ENCODE measurements around the gene C5orf24. TPM values are rescaled to one million over a fixed set of nuclear protein-coding genes. Genes with fewer than 3 reads are reported as not detected.
"Not testable (repeated sequence)": the region's sequence is repeated elsewhere in the genome, so short reads cannot be mapped to it uniquely, and the experiment has no call there.

C5orf24 gene
- total RNA-seq, 2 experiments from 2014 or later = 24.5 to 24.9 TPM

DNA sequence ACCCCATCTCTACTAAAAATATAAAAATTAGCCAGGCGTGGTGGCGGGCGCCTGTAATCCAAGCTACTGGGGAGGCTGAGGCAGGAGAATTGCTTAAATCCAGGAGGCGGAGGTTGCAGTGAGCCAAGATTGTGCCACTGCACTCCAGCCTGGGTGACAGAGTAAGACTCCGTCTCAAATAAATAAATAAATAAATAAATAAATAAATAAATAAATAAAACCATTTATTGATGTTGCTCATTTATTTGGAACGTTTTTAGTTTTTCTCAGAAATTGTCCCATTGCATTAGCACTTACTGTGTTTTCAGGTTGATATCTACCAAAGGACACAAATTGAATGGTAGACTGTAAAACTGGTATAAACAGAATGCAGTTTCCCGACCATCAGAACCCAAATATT is 10.7 kb downstream of the C5orf24 start:
- peaks cover 26% of the 10 kb centered on the region for H3K36me3 Mint-ChIP-seq (ENCODE audit: low read depth)
- H3K4me3 Mint-ChIP-seq; intact Hi-C loops (cut with DNase I, micrococcal nuclease); ATAC-seq; H3K27ac Mint-ChIP-seq; POLR2A ChIA-PET; DNase-seq; H3K27me3 Mint-ChIP-seq; H3K9me3 Mint-ChIP-seq (ENCODE audit: low read depth): not testable (repeated sequence)
- CTCF ChIA-PET = interaction anchor here (1.3 kb wide), 1 partner anchor 11 kb away, joined by 3 read pairs; no protein-coding TSS in a partner anchor
- H3K4me1 Mint-ChIP-seq = peaks cover 13% of the 10 kb centered on the region

DNA sequence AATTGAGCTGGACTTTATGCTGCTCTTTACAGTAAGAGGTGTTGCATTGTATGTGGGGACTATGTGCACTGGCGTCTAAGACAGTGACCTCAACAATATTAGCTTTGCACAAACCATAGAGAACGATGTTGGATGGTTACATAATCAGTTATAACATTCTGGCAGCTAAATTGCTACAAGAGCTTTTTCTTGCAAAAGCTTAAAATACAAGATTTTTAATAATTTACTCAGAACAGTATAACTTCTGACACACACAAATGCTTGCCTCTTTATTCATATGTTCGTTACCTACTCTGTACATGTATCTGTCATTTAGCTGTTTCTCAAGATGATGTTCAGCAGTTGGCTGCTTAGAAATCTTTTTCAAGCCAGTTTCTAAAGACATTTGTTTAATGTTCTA is 11.6 kb downstream of the C5orf24 start:
- intact Hi-C loops (cut with DNase I, micrococcal nuclease) = no loop called here
- H3K4me1 Mint-ChIP-seq = peaks cover 8% of the 10 kb centered on the region
- ATAC-seq (no peak), DNase-seq (no peak)
- no peaks in the 10 kb centered on the region for H3K9me3 Mint-ChIP-seq (ENCODE audit: low read depth)
- no peaks in the 10 kb centered on the region for H3K27me3 Mint-ChIP-seq
- ChIA-PET CTCF (interaction anchor here (1.4 kb wide), 1 partner anchor 8 kb away, joined by 3 read pairs; no protein-coding TSS in a partner anchor), POLR2A (interaction anchor here (0.6 kb wide), 1 partner anchor 16 kb away, joined by 3 read pairs; the partner anchor contains the start of gene TXNDC15)
- H3K27ac Mint-ChIP-seq = no peak overlapping the region
- peaks cover 19% of the 10 kb centered on the region for H3K36me3 Mint-ChIP-seq (ENCODE audit: low read depth)
- H3K4me3 Mint-ChIP-seq = no peak overlapping the region

DNA sequence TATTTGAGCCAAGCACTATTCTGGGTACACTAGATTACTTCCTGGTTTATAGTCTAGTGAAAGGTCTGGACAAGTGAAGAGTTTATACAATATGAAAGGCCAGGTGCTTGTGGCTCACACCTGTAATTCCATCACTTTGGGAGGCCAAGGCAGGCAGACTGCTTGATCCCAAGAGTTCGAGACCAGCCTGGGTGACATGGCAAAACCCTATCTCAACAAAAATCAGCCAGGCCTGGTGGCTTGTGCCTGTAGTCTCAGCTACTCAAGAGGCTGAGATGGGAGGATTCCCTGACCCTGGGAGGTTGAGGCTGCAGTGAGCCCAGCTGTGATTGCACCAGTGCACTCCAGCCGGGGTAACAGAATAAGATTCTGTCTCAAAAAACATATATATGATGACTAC is 18.9 kb downstream of the C5orf24 start:
- POLR2A ChIA-PET = no interaction called here
- Mint-ChIP-seq H3K9me3 (ENCODE audit: low read depth) (no peaks in the 10 kb centered on the region), H3K27me3 (no peaks in the 10 kb centered on the region), H3K27ac (no peak overlapping the region), H3K36me3 (ENCODE audit: low read depth) (no peaks in the 10 kb centered on the region), H3K4me3 (no peak overlapping the region), H3K4me1 (no peaks in the 10 kb centered on the region)
- CTCF ChIA-PET = interaction anchor here (0.9 to 2.0 kb wide), 2 partner anchors 9 to 13 kb away, joined by 3 to 7 read pairs; no protein-coding TSS in a partner anchor
- DNase-seq (no peak), ATAC-seq (no peak)
- intact Hi-C loops (cut with DNase I, micrococcal nuclease) = no loop called here

DNA sequence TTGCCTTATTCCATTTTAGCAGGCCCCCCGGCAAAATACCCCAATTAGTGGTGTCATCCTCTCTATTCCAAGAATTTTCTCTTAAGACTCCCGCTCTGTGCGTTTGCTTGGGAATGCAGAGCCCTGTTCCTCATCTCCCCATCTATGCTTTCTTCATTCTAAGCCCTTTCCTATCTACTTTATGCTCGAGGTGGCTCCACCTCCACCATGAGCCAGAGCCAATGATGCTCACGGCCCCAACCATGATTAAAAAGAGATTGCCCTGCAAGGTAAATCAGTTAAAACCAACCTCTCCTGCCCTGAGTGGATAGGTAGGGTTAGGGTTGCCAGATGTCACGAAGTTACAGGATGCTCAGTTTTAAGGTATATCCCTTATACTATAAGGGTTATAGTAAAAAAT is 27.7 kb downstream of the C5orf24 start:
- peaks cover 35% of the 10 kb centered on the region for H3K4me1 Mint-ChIP-seq
- H3K27ac Mint-ChIP-seq = peak overlapping the region; percentile 97
- peak overlapping the region; percentile 88 for H3K4me3 Mint-ChIP-seq
- DNase-seq = peak; percentile 53
- H3K36me3 Mint-ChIP-seq (ENCODE audit: low read depth) = peaks cover 8% of the 10 kb centered on the region
- CTCF ChIA-PET = interaction anchor here (0.8 to 2.2 kb wide), 4 partner anchors 31 to 135 kb away, joined by 3 to 11 read pairs (median 4); partner anchors contain the start of genes CAMLG and PCBD2
- H3K27me3 Mint-ChIP-seq = no peaks in the 10 kb centered on the region
- POLR2A ChIA-PET = interaction anchor here (1.0 to 1.2 kb wide), 5 partner anchors 16 to 34 kb away, joined by 3 to 7 read pairs (median 3); partner anchors contain the start of genes C5orf24 and PCBD2
- intact Hi-C loops (cut with DNase I, micrococcal nuclease) = loop anchor here in 1 of 2 experiments (10.0 kb wide), 2 partner anchors 349 to 649 kb away; partner anchors contain the start of genes JADE2 and PPP2CA
- H3K9me3 Mint-ChIP-seq (ENCODE audit: low read depth) = no peaks in the 10 kb centered on the region
- ATAC-seq = peak; percentile 37

DNA sequence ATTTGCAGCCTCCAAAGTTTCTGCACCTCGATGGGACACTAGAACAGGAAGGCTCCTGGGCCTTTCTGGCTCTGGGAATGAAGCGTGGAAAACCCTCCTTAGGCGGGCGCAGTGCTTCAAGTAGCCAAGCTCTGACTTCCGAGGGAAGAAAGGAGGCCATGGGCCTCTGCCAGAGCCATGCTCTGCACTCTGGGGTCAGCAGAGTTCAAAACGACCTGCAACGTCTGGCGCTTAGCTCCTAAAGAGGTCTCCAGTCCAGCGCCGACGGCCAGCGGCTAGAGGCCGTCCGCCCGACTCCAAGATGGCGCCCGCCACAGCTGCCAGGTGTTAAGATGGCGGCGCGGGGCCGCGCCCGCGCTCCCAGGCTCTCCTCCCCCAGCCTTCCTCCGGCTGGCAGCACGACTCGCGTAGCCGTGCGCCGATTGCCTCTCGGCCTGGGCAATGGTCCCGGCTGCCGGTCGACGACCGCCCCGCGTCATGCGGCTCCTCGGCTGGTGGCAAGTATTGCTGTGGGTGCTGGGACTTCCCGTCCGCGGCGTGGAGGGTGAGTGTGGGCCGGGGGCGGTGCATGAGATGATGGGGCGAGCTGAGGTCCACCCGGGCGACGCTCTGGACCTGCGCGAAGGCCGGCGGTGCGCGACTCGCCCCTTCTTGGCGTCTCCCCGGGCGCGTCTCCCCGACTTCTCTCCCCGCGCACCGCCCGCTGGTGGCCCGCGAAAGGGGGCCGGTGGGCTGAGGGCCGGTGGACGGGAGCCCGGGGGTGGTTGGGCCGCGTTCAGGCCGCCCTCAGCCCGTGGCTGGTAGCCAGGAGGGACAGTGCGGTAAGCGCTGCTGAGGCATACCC is 28.4 kb downstream of the C5orf24 start, which contains the start of gene TXNDC15:
TSS of gene TXNDC15 (plus strand) at position 385 of the 844 bp plus-strand sequence. CDS start at position 442, 57 bp downstream.
- H3K36me3 Mint-ChIP-seq (ENCODE audit: low read depth) = peaks cover 10% of the 10 kb centered on the region
- ChIA-PET CTCF (interaction anchor here (0.8 to 2.2 kb wide), 4 partner anchors 12 to 136 kb away, joined by 3 to 11 read pairs (median 4); partner anchors contain the start of genes CAMLG and PCBD2), POLR2A (interaction anchor here (1.0 to 1.2 kb wide), 5 partner anchors 17 to 33 kb away, joined by 3 to 7 read pairs (median 3); partner anchors contain the start of genes C5orf24 and PCBD2)
- peaks cover 37% of the 10 kb centered on the region for H3K4me1 Mint-ChIP-seq
- H3K4me3 Mint-ChIP-seq = peak within 1 kb of the TSS; percentile 88
- intact Hi-C loops (cut with DNase I, micrococcal nuclease) = loop anchor here (1.0 to 10.0 kb wide), 10 partner anchors 29 to 649 kb away; partner anchors contain the start of genes C5orf24 (in 2 of the 2), CAMLG (in 1 of the 2), DDX46 (in 1 of the 2) and JADE2 (in 1 of the 2)
- H3K9me3 Mint-ChIP-seq (ENCODE audit: low read depth) = no peaks in the 10 kb centered on the region
- no peaks in the 10 kb centered on the region for H3K27me3 Mint-ChIP-seq
- ATAC-seq = peak; percentile 83
- peak; percentile 90 for DNase-seq
- peak within 1 kb of the TSS; percentile 97 for H3K27ac Mint-ChIP-seq

DNA sequence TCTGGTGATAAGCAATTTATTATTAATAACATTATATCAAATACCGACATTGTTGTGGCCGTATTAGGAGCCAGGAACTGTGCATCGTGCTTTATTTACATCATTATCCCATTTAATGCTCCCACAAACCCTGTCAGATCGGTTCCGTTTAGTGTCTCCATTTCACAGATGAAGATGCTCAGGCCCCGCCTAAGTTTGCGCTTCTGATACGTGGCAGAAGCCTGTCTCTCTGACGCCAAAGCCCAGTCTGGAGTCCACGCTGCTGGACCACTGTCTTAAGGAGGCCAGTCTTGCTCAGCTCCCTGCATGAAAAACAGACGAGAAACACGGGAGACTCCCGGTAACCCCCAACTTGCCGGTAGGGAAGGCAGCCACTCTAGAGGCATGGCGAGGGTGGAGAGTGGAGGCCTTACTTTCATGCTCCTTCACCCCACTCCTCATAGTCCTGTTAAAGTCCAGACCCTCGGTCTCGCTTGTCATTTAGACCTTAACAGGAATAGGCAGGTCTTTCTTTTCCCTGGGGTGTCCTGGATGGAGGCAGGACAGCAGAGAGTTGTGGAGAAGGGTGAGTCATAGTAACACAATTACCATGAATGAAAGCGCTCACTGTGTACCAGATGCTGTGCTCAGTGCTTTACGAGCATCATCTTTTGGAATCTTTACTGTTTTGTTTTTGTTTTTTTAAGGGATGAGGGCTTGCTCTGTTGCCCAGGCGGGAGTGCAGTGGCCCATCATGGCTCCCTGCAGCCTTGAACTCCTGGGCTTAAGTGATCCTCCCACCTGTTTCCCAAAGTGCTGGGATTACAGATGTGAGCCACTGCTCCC is 29.3 kb downstream of the C5orf24 start:
- ATAC-seq = peak; percentile 72
- CTCF ChIA-PET = interaction anchor here (1.0 to 1.4 kb wide), 2 partner anchors 13 to 137 kb away, joined by 3 to 4 read pairs; partner anchors contain the start of gene CAMLG
- peak; percentile 64 for DNase-seq
- POLR2A ChIA-PET = no interaction called here
- Mint-ChIP-seq H3K27ac (peak overlapping the region; percentile 97), H3K9me3 (ENCODE audit: low read depth) (no peaks in the 10 kb centered on the region), H3K4me3 (peak overlapping the region; percentile 88), H3K27me3 (no peaks in the 10 kb centered on the region), H3K4me1 (peaks cover 40% of the 10 kb centered on the region), H3K36me3 (ENCODE audit: low read depth) (peaks cover 12% of the 10 kb centered on the region)
- intact Hi-C loops (cut with DNase I, micrococcal nuclease) = loop anchor here (1.0 to 10.0 kb wide), 11 partner anchors 29 to 650 kb away; partner anchors contain the start of genes C5orf24 (in 2 of the 2), CAMLG (in 1 of the 2), DDX46 (in 1 of the 2) and JADE2 (in 1 of the 2)

DNA sequence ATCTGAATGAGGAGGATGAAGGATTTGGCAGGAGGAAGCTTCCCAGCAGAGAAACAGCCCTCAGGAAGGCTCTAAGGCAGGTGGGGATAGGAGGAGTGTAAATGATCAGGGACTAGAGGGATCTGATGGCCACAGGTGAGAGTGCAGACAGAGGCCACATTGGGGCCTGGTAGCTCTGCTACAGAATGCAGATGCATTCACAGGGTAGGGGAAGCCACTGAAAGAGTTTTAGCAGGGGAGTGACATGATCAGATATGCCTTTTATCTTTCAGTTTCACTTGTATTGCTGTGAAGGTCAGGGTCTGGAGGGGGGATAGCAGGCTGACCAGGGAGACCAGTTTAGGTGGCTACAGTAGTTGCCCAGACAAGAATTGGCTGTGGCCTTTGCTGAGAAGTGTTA is 31.4 kb downstream of the C5orf24 start:
- Mint-ChIP-seq H3K4me3 (no peak overlapping the region), H3K27ac (peak overlapping the region; percentile 49), H3K4me1 (peaks cover 46% of the 10 kb centered on the region), H3K27me3 (no peaks in the 10 kb centered on the region), H3K36me3 (ENCODE audit: low read depth) (peaks cover 12% of the 10 kb centered on the region), H3K9me3 (ENCODE audit: low read depth) (no peaks in the 10 kb centered on the region)
- ChIA-PET POLR2A (interaction anchor here (0.5 kb wide), 1 partner anchor 26 kb away, joined by 3 read pairs; no protein-coding TSS in a partner anchor), CTCF (interaction anchor here (1.1 to 1.8 kb wide), 2 partner anchors 24 to 27 kb away, joined by 4 to 5 read pairs; partner anchors contain the start of gene PCBD2)
- DNase-seq (no peak), ATAC-seq (no peak)
- intact Hi-C loops (cut with DNase I, micrococcal nuclease) = loop anchor here in 1 of 2 experiments (10.0 kb wide), 2 partner anchors 352 to 652 kb away; partner anchors contain the start of genes JADE2 and PPP2CA

DNA sequence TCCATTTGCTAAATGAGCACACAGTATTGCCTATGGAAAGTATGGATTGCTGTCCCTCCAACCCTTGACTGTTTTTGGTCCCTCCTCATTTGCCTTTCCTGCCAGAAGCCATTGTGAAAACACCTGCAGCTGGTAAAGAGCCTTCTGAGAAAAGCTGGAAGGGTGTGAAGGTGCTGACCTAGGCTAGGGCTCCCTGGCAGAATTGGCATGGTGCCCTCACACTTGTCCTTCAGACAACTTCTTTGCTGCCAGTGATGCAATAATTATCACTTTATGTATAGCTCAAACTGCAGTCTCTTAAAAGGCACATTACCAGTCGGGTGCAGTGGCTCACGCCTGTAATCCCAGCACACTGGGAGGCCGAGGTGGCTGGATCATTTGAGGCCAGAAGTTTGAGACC is 32.6 kb downstream of the C5orf24 start:
- Mint-ChIP-seq H3K4me3 (no peak overlapping the region), H3K27ac (peak overlapping the region; percentile 55), H3K9me3 (ENCODE audit: low read depth) (no peaks in the 10 kb centered on the region), H3K27me3 (no peaks in the 10 kb centered on the region), H3K4me1 (peaks cover 40% of the 10 kb centered on the region), H3K36me3 (ENCODE audit: low read depth) (peaks cover 12% of the 10 kb centered on the region)
- ChIA-PET POLR2A (no interaction called here), CTCF (interaction anchor here (1.7 kb wide), 1 partner anchor 39 kb away, joined by 4 read pairs; no protein-coding TSS in a partner anchor)
- DNase-seq (no peak), ATAC-seq (no peak)
- intact Hi-C loops (cut with DNase I, micrococcal nuclease) = loop anchor here in 1 of 2 experiments (10.0 kb wide), 2 partner anchors 354 to 654 kb away; partner anchors contain the start of genes JADE2 and PPP2CA

DNA sequence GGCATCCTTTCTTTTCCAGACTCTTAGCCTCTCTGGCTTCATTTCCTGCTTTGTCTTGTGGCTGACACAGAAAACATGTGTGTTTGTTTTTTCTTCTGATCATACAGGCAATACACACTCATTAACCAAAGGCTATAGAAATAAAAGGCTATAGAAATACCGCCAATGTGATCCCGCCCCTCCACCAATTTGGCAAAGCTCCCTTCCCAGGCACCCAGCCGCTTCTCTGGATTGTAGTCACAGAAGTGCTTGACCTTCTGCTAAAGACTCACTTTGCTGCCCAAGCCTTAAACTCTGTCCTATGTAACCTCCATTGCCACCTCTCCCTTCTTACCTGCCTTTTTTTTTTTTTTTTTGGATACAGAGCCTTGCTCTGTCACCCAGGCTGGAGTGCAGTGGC is 33.7 kb downstream of the C5orf24 start:
- Mint-ChIP-seq H3K27me3 (no peaks in the 10 kb centered on the region), H3K27ac (no peak overlapping the region), H3K4me1 (peaks cover 38% of the 10 kb centered on the region), H3K4me3 (no peak overlapping the region), H3K36me3 (ENCODE audit: low read depth) (peaks cover 12% of the 10 kb centered on the region), H3K9me3 (ENCODE audit: low read depth) (no peaks in the 10 kb centered on the region)
- ChIA-PET CTCF (interaction anchor here (1.2 to 1.7 kb wide), 2 partner anchors 12 to 38 kb away, joined by 4 to 5 read pairs; no protein-coding TSS in a partner anchor), POLR2A (no interaction called here)
- no peak for ATAC-seq
- intact Hi-C loops (cut with DNase I, micrococcal nuclease) = loop anchor here in 1 of 2 experiments (10.0 kb wide), 2 partner anchors 355 to 655 kb away; partner anchors contain the start of genes JADE2 and PPP2CA
- DNase-seq = no peak

DNA sequence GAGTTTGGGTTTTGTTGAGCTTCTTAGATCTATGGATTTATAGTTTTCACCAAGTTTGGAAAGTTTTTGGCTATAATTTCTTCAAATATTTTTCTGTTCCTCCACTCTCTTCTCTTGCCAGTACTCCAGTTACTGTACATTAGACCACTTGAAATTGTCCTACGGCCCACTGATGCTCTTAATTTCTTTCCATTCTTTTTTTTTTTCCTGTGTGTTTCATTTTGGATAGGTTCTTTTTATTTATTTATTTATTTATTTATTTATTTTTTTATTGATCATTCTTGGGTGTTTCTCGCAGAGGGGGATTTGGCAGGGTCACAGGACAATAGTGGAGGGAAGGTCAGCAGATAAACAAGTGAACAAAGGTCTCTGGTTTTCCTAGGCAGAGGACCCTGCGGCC is 35.2 kb downstream of the C5orf24 start:
- H3K27me3 Mint-ChIP-seq; intact Hi-C loops (cut with DNase I, micrococcal nuclease); H3K4me3 Mint-ChIP-seq; DNase-seq; H3K27ac Mint-ChIP-seq; H3K9me3 Mint-ChIP-seq (ENCODE audit: low read depth); ATAC-seq: not testable (repeated sequence)
- POLR2A ChIA-PET = interaction anchor here (0.7 kb wide), 1 partner anchor 146 kb away, joined by 3 read pairs; no protein-coding TSS in a partner anchor
- H3K4me1 Mint-ChIP-seq = peaks cover 31% of the 10 kb centered on the region
- CTCF ChIA-PET = interaction anchor here (0.6 kb wide), 1 partner anchor 22 kb away, joined by 3 read pairs; no protein-coding TSS in a partner anchor
- peaks cover 12% of the 10 kb centered on the region for H3K36me3 Mint-ChIP-seq (ENCODE audit: low read depth)
